ENCODE measurements around the gene EMC9. TPM values are rescaled to one million over a fixed set of nuclear protein-coding genes. Genes with fewer than 3 reads are reported as not detected.

Gene EMC9
- polyA plus RNA-seq, 3 donors: 6.4 to 9.4 (median 8.5) TPM

DNA sequence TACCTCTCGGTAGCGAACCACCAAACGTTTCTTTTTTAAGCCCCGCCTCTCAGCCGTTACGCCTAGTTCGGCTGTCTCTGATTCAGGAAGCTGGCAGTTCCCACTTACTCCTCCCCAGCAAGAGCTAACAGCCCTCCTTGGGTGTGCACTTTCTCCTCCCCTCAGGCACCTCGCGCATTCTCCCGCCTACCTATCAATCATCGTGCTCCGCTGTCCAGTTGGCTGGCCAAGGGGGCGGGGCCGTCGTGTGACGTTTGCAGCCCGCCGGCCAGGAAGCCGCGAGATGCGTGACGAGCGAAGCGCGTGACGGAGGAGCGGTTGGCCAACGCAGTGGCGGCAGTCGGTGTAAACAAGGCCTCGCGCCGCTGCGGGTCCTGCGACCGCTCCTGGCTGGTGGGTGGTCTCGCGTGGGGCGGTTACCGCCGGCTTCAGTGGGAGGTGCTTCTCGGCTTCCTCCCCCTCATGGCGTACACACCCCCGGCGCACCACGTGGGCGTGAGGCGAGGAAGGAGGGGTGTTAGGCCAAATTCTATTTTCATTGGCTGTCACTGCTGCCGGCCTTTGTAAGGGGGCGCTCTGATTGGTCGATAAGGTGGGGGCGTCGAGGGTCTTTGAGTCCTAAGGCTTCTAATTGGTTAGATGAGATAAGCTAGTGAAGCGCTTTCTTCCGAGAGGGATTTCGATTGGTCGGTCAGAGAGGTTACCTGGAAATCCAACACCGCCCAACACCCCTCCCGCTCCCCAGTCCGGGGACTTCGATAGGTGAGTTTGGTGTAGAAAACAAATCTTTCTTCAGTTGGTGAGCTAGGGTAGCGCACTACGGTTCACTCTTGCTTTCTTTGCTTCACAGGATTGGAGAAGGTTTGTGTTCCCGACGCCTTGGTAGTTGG, 26.6 kb downstream of the EMC9 start, which contains the start of the genes DCAF11 and NRL:
TSS of gene DCAF11 (plus strand) at position 246 of the 890 bp plus-strand sequence. CDS start 818 bp downstream, outside the sequence.
TSS of gene NRL (minus strand) at position 418 of the 890 bp plus-strand sequence. CDS start 32,101 bp downstream, outside the sequence.
- peaks cover 24% of the 10 kb centered on the region for H3K79me2 ChIP-seq (ENCODE audit: insufficient read depth, low read length)
- intact Hi-C loops (cut with micrococcal nuclease): loop anchor here in 1 of 2 donors (1.0 to 10.0 kb wide), 3 partner anchors 33 to 1190 kb away; partner anchors contain the start of genes DHRS1, NOP9, PRMT5 and RNF31
- no peaks in the 10 kb centered on the region for H4K20me1 ChIP-seq (ENCODE audit: insufficient read depth, low read length)
- H3K27ac Mint-ChIP-seq: peak within 1 kb of the TSS; percentile 98 to 99 (median 99)
- peaks cover 0 to 2% (median 0%) of the 10 kb centered on the region in 7 donors for H3K9me3 Mint-ChIP-seq
- H3K4me3 ChIP-seq (replicated peaks in 1 of 3; ENCODE audit: low read depth in 2 of 3, low read length in 3 of 3): peak within 1 kb of the TSS; percentile 87 to 90 (median 89)
- H3K4me1 ChIP-seq (ENCODE audit: control insufficient read depth in 1 of 2, insufficient read depth in 2 of 2, low read length in 2 of 2): peaks cover 19 to 27% of the 10 kb centered on the region in 2 donors
- peak; percentile 100 for DNase-seq
- TF ChIP-seq CTCF (IDR thresholded peaks at IDR 0.05): no peak
- peaks cover 18% of the 10 kb centered on the region for H3K4me1 Mint-ChIP-seq
- peak within 1 kb of the TSS; percentile 86 for H2AFZ ChIP-seq (ENCODE audit: insufficient read depth, low read depth, low read length, poor library complexity, severe bottlenecking)
- H3K4me2 ChIP-seq (replicated peaks; ENCODE audit: extremely low read depth, low read length, poor library complexity, severe bottlenecking): peak within 1 kb of the TSS; percentile 94
- peaks cover 31 to 37% of the 10 kb centered on the region in 2 donors for H3K36me3 ChIP-seq (replicated peaks in 1 of 2; ENCODE audit: control insufficient read depth in 1 of 2, insufficient read depth in 2 of 2, low read length in 2 of 2)
- peak within 1 kb of the TSS; percentile 99 to 100 for H3K27ac ChIP-seq (ENCODE audit: low read depth in 1 of 2, low read length in 2 of 2)
- H3K36me3 Mint-ChIP-seq: peaks cover 31 to 39% of the 10 kb centered on the region in 2 donors
- H3K27me3 ChIP-seq (ENCODE audit: control insufficient read depth in 2 of 2, insufficient read depth in 2 of 2, low read length in 2 of 2): no peaks in the 10 kb centered on the region
- H3K27me3 Mint-ChIP-seq (ENCODE audit: low read depth in 3 of 3): peaks cover 0 to 6% (median 2%) of the 10 kb centered on the region in 3 donors
- peak within 1 kb of the TSS; percentile 93 for H3K9ac ChIP-seq (ENCODE audit: insufficient read depth, low read length, poor library complexity, severe bottlenecking)
- WGBS (ENCODE audit: insufficient coverage): 0% methylated on average over 34 of the region's 65 CpGs
- no peaks in the 10 kb centered on the region for H3K9me3 ChIP-seq (replicated peaks in 1 of 2; ENCODE audit: control insufficient read depth in 1 of 2, insufficient read depth in 1 of 2, low read length in 2 of 2)
- peak within 1 kb of the TSS; percentile 89 to 95 for H3K4me3 Mint-ChIP-seq

DNA sequence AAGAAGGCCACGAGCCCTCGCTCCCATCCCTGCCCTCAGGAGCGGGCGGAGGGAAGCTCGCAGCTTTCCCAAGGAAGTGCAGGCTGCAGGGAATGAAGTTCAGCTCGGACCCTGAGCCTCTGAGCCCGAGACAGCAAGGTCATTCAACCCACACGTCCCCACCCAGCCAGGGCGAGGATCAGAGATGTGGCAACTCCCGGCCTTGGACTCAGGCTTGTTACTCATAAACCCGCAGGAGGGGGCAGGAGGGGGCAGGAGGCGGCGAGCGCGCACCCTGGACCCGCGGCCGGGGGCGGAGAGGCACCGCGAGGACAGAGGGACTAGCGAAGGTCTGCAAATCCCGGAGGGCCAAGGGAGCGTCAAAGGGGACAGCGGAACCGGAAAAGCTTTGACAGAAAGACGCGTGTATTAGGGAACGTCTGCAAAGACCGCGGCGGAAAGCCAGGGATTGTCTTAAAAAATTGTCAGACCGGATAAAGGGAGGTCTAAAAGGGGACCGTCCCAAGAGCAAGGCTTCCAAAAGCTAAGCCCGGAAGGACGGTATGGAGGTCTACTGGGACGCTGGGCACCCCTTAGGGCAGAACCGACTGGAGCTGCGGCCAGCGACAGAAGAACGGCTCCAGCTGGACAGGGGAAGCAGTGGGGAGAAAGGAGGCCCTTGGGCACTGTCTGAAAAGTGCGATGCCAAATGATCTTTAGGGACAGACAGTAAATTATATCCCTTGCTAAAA, 27.4 kb downstream of the EMC9 start:
- DNase-seq: peak; percentile 88 to 94 (median 91)
- intact Hi-C loops (cut with micrococcal nuclease): loop anchor here in 1 of 2 donors (1.0 to 10.0 kb wide), 3 partner anchors 33 to 1189 kb away; partner anchors contain the start of genes DHRS1, NOP9, PRMT5 and RNF31

More for the DNA sequence above, 27.4 kb downstream of the EMC9 start:
- Mint-ChIP-seq H3K9me3 (peaks cover 0 to 2% (median 0%) of the 10 kb centered on the region in 7 donors), H3K27ac (peak overlapping the region; percentile 98 to 99 (median 99)), H3K36me3 (peaks cover 23 to 31% of the 10 kb centered on the region in 2 donors), H3K4me1 (peaks cover 19% of the 10 kb centered on the region), H3K27me3 (ENCODE audit: low read depth in 3 of 3) (peaks cover 0 to 3% (median 2%) of the 10 kb centered on the region in 3 donors), H3K4me3 (peak overlapping the region; percentile 89 to 95)
- Histone ChIP-seq H4K20me1 (ENCODE audit: insufficient read depth, low read length) (no peaks in the 10 kb centered on the region), H3K9me3 (replicated peaks in 1 of 2; ENCODE audit: control insufficient read depth in 1 of 2, insufficient read depth in 1 of 2, low read length in 2 of 2) (no peaks in the 10 kb centered on the region), H3K36me3 (replicated peaks in 1 of 2; ENCODE audit: control insufficient read depth in 1 of 2, insufficient read depth in 2 of 2, low read length in 2 of 2) (peaks cover 23 to 29% of the 10 kb centered on the region in 2 donors), H3K9ac (ENCODE audit: insufficient read depth, low read length, poor library complexity, severe bottlenecking) (peak overlapping the region; percentile 93), H2AFZ (ENCODE audit: insufficient read depth, low read depth, low read length, poor library complexity, severe bottlenecking) (peak overlapping the region; percentile 86), H3K27me3 (ENCODE audit: control insufficient read depth in 2 of 2, insufficient read depth in 2 of 2, low read length in 2 of 2) (no peaks in the 10 kb centered on the region), H3K4me1 (ENCODE audit: control insufficient read depth in 1 of 2, insufficient read depth in 2 of 2, low read length in 2 of 2) (peaks cover 21 to 28% of the 10 kb centered on the region in 2 donors), H3K79me2 (ENCODE audit: insufficient read depth, low read length) (peaks cover 24% of the 10 kb centered on the region), H3K27ac (ENCODE audit: low read depth in 1 of 2, low read length in 2 of 2) (peak overlapping the region; percentile 99 to 100), H3K4me2 (replicated peaks; ENCODE audit: extremely low read depth, low read length, poor library complexity, severe bottlenecking) (peak overlapping the region; percentile 94), H3K4me3 (replicated peaks in 1 of 3; ENCODE audit: low read depth in 2 of 3, low read length in 3 of 3) (peak overlapping the region; percentile 55 to 90 (median 87))
- under 1% methylated on average over 37 of the region's 42 CpGs for WGBS (ENCODE audit: insufficient coverage)
- no peak for TF ChIP-seq CTCF (IDR thresholded peaks at IDR 0.05)

Data from CD14-positive monocyte (primary cell).